Colonic mucosa (tissue), 4 donors: ENCODE measurements around the gene NDUFS6. TPM values are rescaled to one million over a fixed set of nuclear protein-coding genes. Genes with fewer than 3 reads are reported as not detected.

Experiments used
- DNase-seq: peaks from one replicate; pipeline ENCODE4 v3.0.0-alpha.2; 2020
- H3K27ac ChIP-seq: fragments of 200-600 bp; one replicate; pipeline ENCODE4 v1.8.0; 2021
- H3K27me3 ChIP-seq: fragments of 200-600 bp; one replicate; pipeline ENCODE4 v1.8.0; 2021
- H3K36me3 ChIP-seq: fragments of 200-600 bp; one replicate; pipeline ENCODE4 v1.8.0; 2021
- H3K4me1 ChIP-seq: fragments of 200-600 bp; one replicate; pipeline ENCODE4 v1.8.0; 2021; ENCODE audit warnings: mild to moderate bottlenecking
- H3K4me3 ChIP-seq: fragments of 200-600 bp; one replicate; pipeline ENCODE4 v1.8.0; 2021
- H3K9ac ChIP-seq, 2 donors: one replicate each; pipeline ENCODE4 v1.7.0; 2013; ENCODE audit warnings: control low read depth in 2 of 2, low read depth in 2 of 2, low read length in 2 of 2
- H3K9me3 ChIP-seq: fragments of 200-600 bp; one replicate; pipeline ENCODE4 v1.8.0; 2021
- intact Hi-C: fragments of 100-400 bp; cut with DNase I; formaldehyde crosslinking; loops from one replicate; pipeline ENCODE4 v1.14.1; 2022
- total RNA-seq, 2 donors: library from RNA; stranded (reverse); fragmentation: NEBNext Ultra II Directional in 1 of 2; extraction: Animal tissue kit (Norgen Biotek cat#: 25700) in 1 of 2; gene quantifications; one replicate each; pipeline ENCODE4 v1.2.1, GENCODE V29; 2021
- TF ChIP-seq, protein P1 (sequence below): fragments of 200-600 bp; IDR thresholded peaks from one replicate; pipeline ENCODE4 v1.8.0; 2022; ENCODE audit warnings: antibody characterized with exemption, mild to moderate bottlenecking
- donor health status: healthy.
- donor health status: DM: no; HTN: no; CAD: no.
- donor health status: DM: no; HTN: no; CAD: no.

NDUFS6 gene
- total RNA-seq, 2 donors from 2014 or later = 43.2 to 70.7 TPM

DNA sequence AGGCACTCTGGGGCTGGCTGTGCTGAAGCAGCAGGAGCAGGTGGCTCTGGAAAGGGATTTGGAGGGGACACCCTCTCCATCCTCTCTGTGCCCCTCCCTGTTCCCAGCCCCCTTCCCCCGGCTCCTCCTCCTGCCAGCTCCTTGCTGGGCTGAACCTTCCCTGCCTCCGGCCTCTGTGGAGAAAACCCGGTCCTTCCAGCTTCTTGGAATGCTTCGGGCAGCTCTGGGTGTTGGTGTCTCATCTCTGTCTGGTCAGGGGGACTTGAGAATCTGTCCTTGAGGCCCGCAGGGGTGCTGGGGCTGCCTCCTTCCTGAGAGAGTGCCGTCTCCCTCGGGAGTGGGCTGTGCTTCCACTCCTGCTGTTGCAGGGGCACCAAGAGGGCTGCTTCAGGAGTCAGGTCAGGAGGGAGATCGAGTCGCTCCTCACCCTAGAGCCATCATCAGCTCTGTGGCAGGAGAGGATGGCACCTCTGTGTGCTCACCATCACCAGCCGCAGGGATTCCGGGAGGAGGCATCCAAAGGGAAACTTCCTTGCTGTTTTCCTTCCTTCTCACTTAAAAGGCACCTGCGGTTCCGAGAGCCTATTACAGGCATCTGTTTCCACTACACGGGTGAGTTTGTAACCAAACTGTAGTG is 30.6 kb downstream of the NDUFS6 start:
- Histone ChIP-seq H3K27me3 (no peaks in the 10 kb centered on the region), H3K9me3 (no peaks in the 10 kb centered on the region), H3K4me1 (no peaks in the 10 kb centered on the region), H3K9ac (no peak overlapping the region), H3K36me3 (no peaks in the 10 kb centered on the region), H3K27ac (no peak overlapping the region), H3K4me3 (no peak overlapping the region)
- intact Hi-C loops = no loop called here
- TF ChIP-seq, protein P1, sequence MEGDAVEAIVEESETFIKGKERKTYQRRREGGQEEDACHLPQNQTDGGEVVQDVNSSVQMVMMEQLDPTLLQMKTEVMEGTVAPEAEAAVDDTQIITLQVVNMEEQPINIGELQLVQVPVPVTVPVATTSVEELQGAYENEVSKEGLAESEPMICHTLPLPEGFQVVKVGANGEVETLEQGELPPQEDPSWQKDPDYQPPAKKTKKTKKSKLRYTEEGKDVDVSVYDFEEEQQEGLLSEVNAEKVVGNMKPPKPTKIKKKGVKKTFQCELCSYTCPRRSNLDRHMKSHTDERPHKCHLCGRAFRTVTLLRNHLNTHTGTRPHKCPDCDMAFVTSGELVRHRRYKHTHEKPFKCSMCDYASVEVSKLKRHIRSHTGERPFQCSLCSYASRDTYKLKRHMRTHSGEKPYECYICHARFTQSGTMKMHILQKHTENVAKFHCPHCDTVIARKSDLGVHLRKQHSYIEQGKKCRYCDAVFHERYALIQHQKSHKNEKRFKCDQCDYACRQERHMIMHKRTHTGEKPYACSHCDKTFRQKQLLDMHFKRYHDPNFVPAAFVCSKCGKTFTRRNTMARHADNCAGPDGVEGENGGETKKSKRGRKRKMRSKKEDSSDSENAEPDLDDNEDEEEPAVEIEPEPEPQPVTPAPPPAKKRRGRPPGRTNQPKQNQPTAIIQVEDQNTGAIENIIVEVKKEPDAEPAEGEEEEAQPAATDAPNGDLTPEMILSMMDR = no peak
- no peak for DNase-seq

DNA sequence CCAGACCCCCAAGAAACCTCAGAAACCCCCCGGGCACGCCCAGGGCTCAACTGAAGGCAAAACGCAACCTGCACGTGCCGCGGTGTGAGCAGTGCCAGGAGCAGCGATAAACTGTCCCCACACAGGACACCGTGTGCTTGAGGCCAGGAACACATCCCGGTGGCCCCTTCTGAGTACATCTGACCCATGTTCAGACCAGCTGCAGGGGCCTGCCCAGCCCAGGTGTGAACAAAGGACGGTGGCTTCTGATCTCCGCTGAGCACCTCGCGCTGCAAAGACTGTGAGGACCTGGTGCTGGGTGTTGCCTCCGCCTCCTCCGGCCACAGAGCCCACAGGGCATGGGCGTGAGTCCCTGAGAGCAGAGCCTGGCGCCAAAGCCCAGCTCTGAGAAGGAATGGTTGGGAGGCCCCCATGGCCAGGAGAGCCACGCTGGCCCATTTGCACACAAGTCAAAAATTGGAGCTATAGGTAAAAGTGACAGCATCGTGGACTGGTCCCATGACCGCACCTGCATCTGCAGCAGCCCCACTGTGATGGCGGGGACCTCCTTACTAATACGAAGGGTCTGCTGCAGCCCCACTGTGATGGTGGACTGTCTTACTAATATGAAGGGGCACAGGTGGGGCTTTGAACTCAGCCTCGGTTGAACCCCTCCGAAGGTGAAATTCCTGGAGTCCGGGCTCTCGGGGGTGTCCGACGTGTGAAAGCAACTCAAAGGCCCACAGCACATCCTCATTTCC is 31.5 kb downstream of the NDUFS6 start:
- H3K4me3 ChIP-seq = no peak overlapping the region
- H3K27me3 ChIP-seq = no peaks in the 10 kb centered on the region
- H3K4me1 ChIP-seq = no peaks in the 10 kb centered on the region
- intact Hi-C loops = no loop called here
- no peak overlapping the region for H3K27ac ChIP-seq
- no peaks in the 10 kb centered on the region for H3K36me3 ChIP-seq
- TF ChIP-seq, protein P1 = no peak
- no peak overlapping the region for H3K9ac ChIP-seq
- no peaks in the 10 kb centered on the region for H3K9me3 ChIP-seq
- DNase-seq = no peak

GRCh38 chr5:1833264-1834021 is 32.2 kb downstream of the NDUFS6 start:
- H3K36me3 ChIP-seq = no peaks in the 10 kb centered on the region
- H3K4me1 ChIP-seq = no peaks in the 10 kb centered on the region
- no peak overlapping the region for H3K27ac ChIP-seq
- DNase-seq = no peak
- TF ChIP-seq, protein P1 = no peak
- no peak overlapping the region for H3K9ac ChIP-seq
- H3K4me3 ChIP-seq = no peak overlapping the region
- intact Hi-C loops = no loop called here
- H3K27me3 ChIP-seq = no peaks in the 10 kb centered on the region
- H3K9me3 ChIP-seq = no peaks in the 10 kb centered on the region

- Histone ChIP-seq H3K36me3 (no peaks in the 10 kb centered on the region), H3K4me3 (no peak overlapping the region), H3K9ac (no peak overlapping the region), H3K9me3 (no peaks in the 10 kb centered on the region), H3K4me1 (no peaks in the 10 kb centered on the region), H3K27me3 (no peaks in the 10 kb centered on the region), H3K27ac (no peak overlapping the region)
- TF ChIP-seq, protein P1 = no peak
- intact Hi-C loops = no loop called here
- no peak for DNase-seq
Observed at GRCh38 chr5:1834022-1834551, 32.9 kb downstream of the NDUFS6 start.

DNA sequence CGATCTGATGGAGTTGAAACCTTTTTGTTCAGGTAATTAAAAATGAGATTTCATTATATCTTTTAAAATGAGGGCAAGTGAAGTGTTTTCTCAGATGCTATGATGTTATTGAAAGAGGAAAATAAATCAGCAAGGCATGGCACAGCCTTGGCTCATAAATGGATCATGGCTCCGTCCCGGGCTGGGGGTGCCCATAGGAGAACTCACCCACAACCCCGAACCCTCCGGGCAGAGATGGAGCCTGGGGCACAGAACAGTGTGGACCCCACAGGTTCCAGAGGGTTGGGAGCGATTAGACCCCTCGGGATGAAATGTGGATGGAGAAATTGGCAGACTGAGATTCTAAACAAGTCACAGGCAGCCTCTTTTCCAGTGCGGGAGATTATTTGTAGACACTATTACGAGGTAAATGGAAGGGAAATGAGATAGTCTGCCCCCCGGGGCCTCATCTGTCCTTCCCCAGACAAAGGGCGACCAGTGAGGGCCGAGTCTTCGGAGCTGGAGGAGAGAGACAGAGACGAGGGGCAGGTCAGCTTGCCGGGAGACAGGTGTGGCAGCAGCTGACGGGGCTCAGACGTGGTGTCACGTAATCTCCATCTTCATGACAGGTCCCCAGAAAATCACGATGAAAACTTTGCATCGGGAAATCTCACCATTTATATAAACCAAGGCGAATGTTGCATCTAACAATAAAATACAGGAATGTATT is 33.7 kb downstream of the NDUFS6 start:
- Histone ChIP-seq H3K27ac (no peak overlapping the region), H3K9me3 (no peaks in the 10 kb centered on the region), H3K4me3 (no peak overlapping the region), H3K36me3 (no peaks in the 10 kb centered on the region), H3K4me1 (no peaks in the 10 kb centered on the region), H3K27me3 (no peaks in the 10 kb centered on the region), H3K9ac (no peak overlapping the region)
- TF ChIP-seq, protein P1 = no peak
- intact Hi-C loops = no loop called here
- no peak for DNase-seq
